Upper lobe of left lung (tissue), 6 donors: ENCODE measurements around the gene HPS6. TPM values are rescaled to one million over a fixed set of nuclear protein-coding genes. Genes with fewer than 3 reads are reported as not detected.
A peak's percentile ranks its signal among the peaks of the same experiment; 100 is the strongest.

ENCODE experiments used
- ATAC-seq, 2 donors: fragments of 200-7000 bp; cut with Tn5 transposase; one replicate each; pipeline ENCODE4 v1.9.1; 2022; ENCODE audit warnings: mild to moderate bottlenecking in 2 of 2, moderate library complexity in 2 of 2; ENCODE audit not compliant: low FRiP score in 2 of 2
- DNase-seq, 2 donors: peaks; one replicate each; pipeline ENCODE4 v3.0.0-alpha.2; 2019 to 2020
- H3K27ac ChIP-seq, 4 donors: fragments of 200-600 bp; sonication (generic); one replicate each; pipeline ENCODE4 v1.5.1; 2016 to 2019
- H3K27me3 ChIP-seq, 4 donors: fragments of 200-600 bp; sonication (generic); one replicate each; pipeline ENCODE4 v1.5.1; 2017 to 2019
- H3K36me3 ChIP-seq, 4 donors: fragments of 200-600 bp; sonication (generic); one replicate each; pipeline ENCODE4 v1.5.1; 2016 to 2019
- H3K4me1 ChIP-seq, 4 donors: fragments of 200-600 bp; sonication (generic); one replicate each; pipeline ENCODE4 v1.5.1; 2018 to 2019
- H3K4me3 ChIP-seq, 4 donors: fragments of 200-600 bp; sonication (generic); one replicate each; pipeline ENCODE4 v1.5.1; 2017 to 2019; ENCODE audit warnings: mild to moderate bottlenecking in 2 of 4, moderate library complexity in 1 of 4
- H3K9me3 ChIP-seq, 4 donors: fragments of 200-600 bp; sonication (generic); one replicate each; pipeline ENCODE4 v1.5.1; 2018 to 2019
- EP300 ChIP-seq, 4 donors: sonication (generic); formaldehyde crosslinking; IDR thresholded peaks; one replicate each; pipeline ENCODE4 v1.5.1; 2017; ENCODE audit warnings: antibody characterized with exemption in 4 of 4, control low read depth in 2 of 4
- POLR2A ChIP-seq, 4 donors: fragments of 450-650 bp; IDR thresholded peaks; one replicate each; pipeline ENCODE4 v1.5.1; 2016 to 2017; ENCODE audit warnings: antibody characterized with exemption in 4 of 4, mild to moderate bottlenecking in 2 of 4
- POLR2AphosphoS5 ChIP-seq, 2 donors: sonication (generic); formaldehyde crosslinking; IDR thresholded peaks; one replicate each; pipeline ENCODE4 v1.5.1; 2017; ENCODE audit warnings: antibody characterized with exemption in 2 of 2
- WGBS, 2 donors: methylation state at CpG; one replicate each; pipeline ENCODE4 v1.1.5; 2017 to 2018; 5-methylcytosine and 5-hydroxymethylcytosine counted together
- total RNA-seq, 6 donors: library from RNA; depleted of rRNA in 4 of 6; stranded (reverse); fragments of >200 nt in 4 of 6; gene quantifications; one replicate each; pipeline versions ENCODE4 v1.1.0 to v1.2.1, GENCODE V29; 2016 to 2021
- TF ChIP-seq, protein P1 (sequence below), 6 experiments: fragments of 450-650 bp in 4 of 6; fragments of 200-600 bp in 2 of 6; sonication (generic) in 2 of 6; IDR thresholded peaks; one replicate each; pipeline ENCODE4 v1.5.1; 2016 to 2019; ENCODE audit warnings: antibody characterized with exemption in 6 of 6
- donor health status: DM: no; HTN: no; CAD: no; lungs with moderate emphysema.
- donor health status: DM: no; HTN: yes; CAD: no; lungs with severe emphysema.

HPS6 gene
- total RNA-seq, 6 donors from 2014 or later = 20.2 to 39.2 (median 30.1) TPM

DNA sequence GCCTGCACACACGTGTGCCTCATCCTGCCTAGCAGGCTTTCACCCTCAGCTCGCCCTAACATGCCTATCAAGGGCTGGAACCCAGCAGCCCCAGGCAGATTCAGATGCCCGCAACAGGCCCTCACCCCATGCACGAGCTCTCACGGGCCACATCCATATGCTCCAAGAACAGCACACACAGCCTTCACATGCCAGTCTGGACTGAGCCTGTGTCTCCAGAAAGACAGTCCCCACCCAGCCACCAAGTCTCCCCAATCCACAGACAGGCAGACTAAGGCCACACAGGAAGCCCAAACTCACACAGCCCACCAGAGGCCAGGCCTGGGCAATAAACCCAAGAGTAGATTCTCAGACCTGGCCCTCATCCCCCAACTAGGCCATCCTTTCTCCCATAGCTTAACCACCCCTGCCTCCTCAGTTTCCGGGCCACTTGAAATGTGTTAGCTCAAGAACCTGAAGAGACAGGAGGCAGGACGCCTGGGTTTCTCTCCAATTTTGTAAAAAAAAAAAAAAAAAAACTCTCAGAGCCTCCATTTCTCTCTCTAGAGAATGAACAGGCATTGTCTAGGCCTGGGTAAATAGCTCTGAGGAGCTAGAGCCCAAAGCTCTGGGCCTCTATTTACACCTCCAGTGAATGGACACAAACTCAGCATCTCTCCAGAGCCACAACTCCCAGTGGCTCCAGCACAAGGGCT is 48.3 kb downstream of the HPS6 start:
- TF ChIP-seq POLR2AphosphoS5 (IDR thresholded peaks at IDR 0.05) (no peak), POLR2A (IDR thresholded peaks at IDR 0.05) (no peak), EP300 (IDR thresholded peaks at IDR 0.05) (no peak)
- TF ChIP-seq, protein P1, sequence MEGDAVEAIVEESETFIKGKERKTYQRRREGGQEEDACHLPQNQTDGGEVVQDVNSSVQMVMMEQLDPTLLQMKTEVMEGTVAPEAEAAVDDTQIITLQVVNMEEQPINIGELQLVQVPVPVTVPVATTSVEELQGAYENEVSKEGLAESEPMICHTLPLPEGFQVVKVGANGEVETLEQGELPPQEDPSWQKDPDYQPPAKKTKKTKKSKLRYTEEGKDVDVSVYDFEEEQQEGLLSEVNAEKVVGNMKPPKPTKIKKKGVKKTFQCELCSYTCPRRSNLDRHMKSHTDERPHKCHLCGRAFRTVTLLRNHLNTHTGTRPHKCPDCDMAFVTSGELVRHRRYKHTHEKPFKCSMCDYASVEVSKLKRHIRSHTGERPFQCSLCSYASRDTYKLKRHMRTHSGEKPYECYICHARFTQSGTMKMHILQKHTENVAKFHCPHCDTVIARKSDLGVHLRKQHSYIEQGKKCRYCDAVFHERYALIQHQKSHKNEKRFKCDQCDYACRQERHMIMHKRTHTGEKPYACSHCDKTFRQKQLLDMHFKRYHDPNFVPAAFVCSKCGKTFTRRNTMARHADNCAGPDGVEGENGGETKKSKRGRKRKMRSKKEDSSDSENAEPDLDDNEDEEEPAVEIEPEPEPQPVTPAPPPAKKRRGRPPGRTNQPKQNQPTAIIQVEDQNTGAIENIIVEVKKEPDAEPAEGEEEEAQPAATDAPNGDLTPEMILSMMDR (IDR thresholded peaks at IDR 0.05) = no peak
- DNase-seq (no peak), ATAC-seq (no peak)
- WGBS, 2 donors = 36 to 41% methylated on average over 4 of the region's 7 CpGs
- peaks cover 54 to 60% (median 57%) of the 10 kb centered on the region in 4 donors for H3K4me1 ChIP-seq
- H3K36me3 ChIP-seq = peaks cover 28 to 33% (median 30%) of the 10 kb centered on the region in 4 donors
- peak overlapping the region in 3 of 4 donors; percentile 94 to 99 (median 99) for H3K27ac ChIP-seq
- H3K27me3 ChIP-seq = no peaks in the 10 kb centered on the region
- peak overlapping the region in 3 of 4 donors; percentile 64 to 72 (median 70) for H3K4me3 ChIP-seq
- no peaks in the 10 kb centered on the region for H3K9me3 ChIP-seq

- Histone ChIP-seq H3K27ac (peak overlapping the region; percentile 82 to 99 (median 96)), H3K4me3 (peak overlapping the region; percentile 59 to 72 (median 67)), H3K36me3 (peaks cover 21 to 25% (median 22%) of the 10 kb centered on the region in 4 donors), H3K9me3 (no peaks in the 10 kb centered on the region), H3K27me3 (no peaks in the 10 kb centered on the region), H3K4me1 (peaks cover 62 to 68% (median 65%) of the 10 kb centered on the region in 4 donors)
- peak in 1 of 2 donors; percentile 25 for ATAC-seq
- TF ChIP-seq EP300 (IDR thresholded peaks at IDR 0.05) = no peak
- TF ChIP-seq, protein P1 (IDR thresholded peaks at IDR 0.05) = no peak
- no peak for TF ChIP-seq POLR2A (IDR thresholded peaks at IDR 0.05)
- TF ChIP-seq POLR2AphosphoS5 (IDR thresholded peaks at IDR 0.05) = no peak
- peak in 1 of 2 donors; percentile 90 for DNase-seq
- 0 to 3% methylated on average over 28 to 30 of the region's 45 CpGs for WGBS, 2 donors
These were observed 49.1 kb downstream of the HPS6 start for GRCh38 chr10:102113956-102114857.

GRCh38 chr10:102114861-102115618 is 49.9 kb downstream of the HPS6 start:
- peaks cover 13 to 17% (median 14%) of the 10 kb centered on the region in 4 donors for H3K36me3 ChIP-seq
- DNase-seq (peak; percentile 95), ATAC-seq (peak; percentile 90 to 94)
- H3K27me3 ChIP-seq = no peaks in the 10 kb centered on the region
- peaks cover 62 to 74% (median 68%) of the 10 kb centered on the region in 4 donors for H3K4me1 ChIP-seq
- WGBS, 2 donors = 0 to 2% methylated on average over 18 to 22 of the region's 23 CpGs
- TF ChIP-seq, protein P1 (IDR thresholded peaks at IDR 0.05) = no peak
- TF ChIP-seq EP300 (IDR thresholded peaks at IDR 0.05) = no peak
- peak in 1 of 2 donors; percentile 80 for TF ChIP-seq POLR2AphosphoS5 (IDR thresholded peaks at IDR 0.05)
- peak in 2 of 4 donors; percentile 68 to 72 for TF ChIP-seq POLR2A (IDR thresholded peaks at IDR 0.05)
- H3K4me3 ChIP-seq = peak overlapping the region; percentile 59 to 72 (median 67)
- peak overlapping the region; percentile 82 to 99 (median 96) for H3K27ac ChIP-seq
- no peaks in the 10 kb centered on the region for H3K9me3 ChIP-seq

- ATAC-seq (no peak), DNase-seq (no peak)
- Histone ChIP-seq H3K36me3 (peaks cover 6 to 9% (median 7%) of the 10 kb centered on the region in 4 donors), H3K27ac (peak overlapping the region; percentile 82 to 99 (median 96)), H3K4me1 (peaks cover 62 to 75% (median 68%) of the 10 kb centered on the region in 4 donors), H3K27me3 (no peaks in the 10 kb centered on the region), H3K4me3 (peak overlapping the region in 2 of 4 donors; percentile 64 to 70), H3K9me3 (no peaks in the 10 kb centered on the region)
- WGBS, 2 donors = 0 to 1% methylated on average over 3 of the region's 3 CpGs
- TF ChIP-seq EP300 (IDR thresholded peaks at IDR 0.05) (no peak), POLR2A (IDR thresholded peaks at IDR 0.05) (no peak), POLR2AphosphoS5 (IDR thresholded peaks at IDR 0.05) (no peak)
- TF ChIP-seq, protein P1 (IDR thresholded peaks at IDR 0.05) = no peak
These were observed 50.6 kb downstream of the HPS6 start for GRCh38 chr10:102115775-102116174.
